ENCODE data around the gene SIRPA.

GRCh38 chr20:1946762-1947534, 51.7 kb downstream of the SIRPA start:
- TF ChIP-seq CTCF (IDR thresholded peaks at IDR 0.05) = no peak
- TF ChIP-seq POLR2A (IDR thresholded peaks at IDR 0.05) = no peak
